ENCODE data around the gene RAMACL. TPM values are rescaled to one million over a fixed set of nuclear protein-coding genes. Genes with fewer than 3 reads are reported as not detected.

The RAMACL gene
- total RNA-seq, 1 donor from 2014 or later: 0.75 TPM

DNA sequence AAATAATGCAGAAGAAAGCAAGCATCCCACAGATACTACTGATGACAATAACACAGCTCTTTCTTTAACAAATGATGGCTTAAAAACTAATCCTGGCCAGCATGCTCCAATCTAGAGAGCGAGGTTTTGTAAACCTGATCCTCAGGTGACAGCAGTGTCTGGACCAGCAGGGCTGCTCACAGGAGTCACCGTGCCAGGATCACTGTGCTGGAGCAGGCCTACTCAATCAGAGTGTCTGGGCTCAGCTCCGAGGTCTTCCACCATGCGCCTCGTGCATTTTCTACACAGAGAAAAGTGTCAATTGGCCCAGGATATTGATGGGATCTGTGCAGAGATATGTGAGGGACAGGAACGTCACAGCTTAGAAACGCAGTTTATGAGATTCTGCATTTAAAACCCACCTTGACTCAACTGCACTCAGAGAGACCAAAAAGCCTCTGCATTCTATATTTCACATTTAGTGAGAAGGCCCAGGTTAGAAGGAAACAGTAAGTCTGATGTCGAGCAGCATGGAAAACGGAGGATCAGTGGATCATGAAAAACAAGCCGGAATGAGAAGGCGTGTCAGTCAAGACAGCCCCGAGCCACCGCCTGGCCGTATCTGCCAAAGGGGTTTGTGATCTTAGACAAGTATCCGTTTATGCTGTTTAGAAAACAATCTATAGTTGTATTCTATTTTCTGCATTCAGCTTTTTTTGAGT is 7.8 kb downstream of the RAMACL start:
- DNase-seq (ENCODE audit: low read depth): no peak

DNA sequence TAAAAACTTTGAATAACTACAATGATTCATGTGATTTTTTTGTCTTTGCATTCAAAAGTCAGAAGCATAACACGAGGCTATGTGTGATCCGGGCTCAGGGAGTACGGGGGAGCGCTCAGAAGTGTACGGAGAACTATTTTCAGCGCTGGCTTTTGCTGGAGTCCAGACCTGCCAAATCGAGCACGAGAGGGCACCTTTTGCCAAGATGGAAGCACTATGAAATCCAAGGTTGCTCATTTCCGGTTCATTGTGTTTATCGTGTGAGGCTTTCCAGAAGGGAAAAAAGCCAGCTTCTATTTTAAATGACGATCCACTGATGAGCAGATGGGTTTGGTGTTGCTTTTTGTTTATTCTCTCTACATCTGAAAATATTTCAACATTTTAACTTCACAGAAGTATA is 11.3 kb downstream of the RAMACL start:
- no peak for DNase-seq (ENCODE audit: low read depth)

DNA sequence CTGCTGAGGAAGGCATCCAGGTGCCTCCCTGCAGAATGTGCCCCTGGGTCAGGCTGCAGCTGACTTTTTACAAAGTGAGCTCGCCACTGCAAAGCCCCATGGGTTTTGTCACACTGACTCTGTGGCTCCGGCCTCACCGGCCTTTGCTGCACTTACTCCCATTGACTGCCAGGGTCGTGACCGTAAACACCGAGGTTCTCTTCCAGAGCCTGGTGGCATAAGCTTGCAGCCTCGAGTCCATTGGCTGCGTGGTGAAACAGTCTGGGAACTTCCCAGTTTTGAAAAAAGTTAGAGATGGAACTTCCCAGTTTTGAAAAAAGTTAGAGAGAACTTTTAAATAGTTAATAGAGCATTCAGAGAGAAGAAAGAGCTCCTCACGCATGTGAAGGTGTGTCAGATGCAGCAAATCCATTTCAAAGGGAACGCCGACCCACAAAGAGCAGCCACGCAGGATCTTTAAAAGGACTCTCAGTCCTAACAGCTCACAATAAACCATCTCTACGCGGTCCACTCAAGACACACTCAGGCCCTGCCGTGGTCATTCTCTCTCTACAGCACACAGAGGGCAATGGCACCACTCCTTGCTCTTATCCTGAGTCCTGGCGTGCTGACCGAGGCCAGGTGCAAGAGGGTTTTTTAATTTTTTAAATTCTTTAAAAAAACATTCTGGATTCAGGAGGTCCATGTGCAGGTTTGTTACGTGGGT is 12.8 kb downstream of the RAMACL start:
- DNase-seq (ENCODE audit: low read depth): no peak

DNA sequence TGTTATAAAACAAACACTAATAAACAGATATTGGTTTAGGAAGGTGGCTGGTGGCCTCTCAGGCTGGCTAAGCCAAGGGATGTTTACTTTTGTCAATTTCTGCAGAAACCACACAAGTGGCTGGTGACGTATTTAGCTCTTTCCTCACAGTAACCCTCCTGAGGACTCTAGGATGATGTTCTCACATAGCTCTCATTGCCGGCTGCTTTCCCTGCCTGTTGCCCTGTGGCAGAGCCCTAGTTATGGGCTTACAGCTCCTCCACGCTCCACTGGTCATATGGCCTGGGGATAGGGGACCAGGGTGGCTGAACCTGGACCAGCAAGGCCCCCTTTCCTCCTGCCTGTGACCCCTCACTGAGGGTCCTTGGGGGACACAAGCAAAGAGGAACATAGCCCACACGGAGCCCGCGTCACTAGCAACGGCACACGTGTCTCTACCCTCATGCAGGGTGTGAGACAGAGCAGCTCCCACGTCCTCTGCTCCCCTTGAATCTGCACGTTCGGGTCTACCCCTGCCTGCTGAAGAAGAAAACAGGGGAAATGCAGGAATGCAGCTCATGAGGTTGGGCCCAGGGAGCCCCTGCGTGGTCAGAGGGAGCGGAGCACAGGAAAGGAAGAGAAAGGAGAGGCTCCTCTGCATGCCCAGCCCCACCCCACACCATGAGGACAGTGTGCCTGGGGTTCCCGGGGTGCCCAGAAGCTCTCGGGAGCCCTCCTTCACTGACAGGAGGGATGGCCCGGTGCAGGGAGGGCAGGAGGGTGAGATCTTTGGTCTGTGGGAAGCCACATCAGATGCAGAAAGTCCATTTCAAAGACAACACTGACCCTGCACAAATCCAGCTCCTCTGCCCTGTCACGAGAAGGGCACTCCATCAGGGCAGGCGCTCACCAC is 13.9 kb downstream of the RAMACL start:
- DNase-seq (ENCODE audit: low read depth): peak; percentile 49

DNA sequence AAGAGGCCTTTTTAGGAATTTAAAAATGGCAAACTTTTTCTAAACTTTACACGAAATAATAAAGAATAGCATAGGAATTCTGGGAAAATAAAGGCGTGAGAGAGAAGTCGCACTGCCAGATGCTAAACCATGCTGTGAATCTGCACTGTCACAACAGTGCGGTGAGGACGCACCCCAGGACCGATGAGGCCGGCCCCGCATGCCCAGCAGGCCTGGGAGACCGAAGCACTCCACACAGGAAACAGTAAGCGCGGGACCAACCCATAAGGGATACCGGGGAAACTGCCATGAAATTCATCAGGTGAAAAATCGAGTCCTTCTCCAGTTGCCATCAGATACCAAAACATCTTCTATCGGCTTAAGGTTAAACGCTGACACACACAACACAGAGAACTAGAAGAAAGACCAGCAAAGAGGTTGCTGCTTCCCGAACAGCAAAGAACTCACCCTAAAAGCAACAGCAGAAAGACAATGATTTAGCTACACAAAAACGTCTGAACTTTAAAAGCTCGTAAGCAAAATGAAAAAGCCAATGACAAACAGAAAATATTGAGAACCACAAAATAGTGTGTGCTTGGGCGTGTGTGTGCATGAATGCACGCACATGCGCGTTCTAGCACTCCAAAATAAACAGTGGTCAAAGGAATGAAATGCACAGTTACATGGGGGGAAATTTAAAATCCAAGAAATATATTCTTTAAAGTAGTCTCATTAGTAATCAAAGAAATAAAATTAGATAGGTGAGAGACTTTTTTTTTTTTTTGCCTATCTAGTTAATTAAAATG is 15.4 kb downstream of the RAMACL start:
- no peak for DNase-seq (ENCODE audit: low read depth)

DNA sequence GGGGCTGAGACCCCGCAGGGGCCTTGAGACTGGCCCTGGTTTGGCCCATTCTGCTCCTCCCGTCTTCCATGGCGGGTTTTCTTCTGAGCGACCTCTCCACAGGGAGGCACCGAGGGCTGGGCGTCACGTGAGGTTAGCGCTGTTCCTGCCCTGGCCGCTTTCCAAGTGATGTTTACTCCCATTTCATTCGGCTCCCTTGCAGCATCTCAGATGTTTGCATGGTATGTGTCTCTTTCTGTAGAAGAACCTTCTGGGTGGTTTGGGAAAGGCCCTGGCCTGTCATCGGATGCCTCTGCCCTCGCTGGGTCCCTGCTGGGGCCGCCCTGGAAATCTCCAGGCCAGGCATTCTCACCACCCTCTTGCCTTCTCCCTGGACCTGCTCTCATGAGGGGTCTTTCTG is 17.3 kb downstream of the RAMACL start:
- DNase-seq (ENCODE audit: low read depth): no peak

DNA sequence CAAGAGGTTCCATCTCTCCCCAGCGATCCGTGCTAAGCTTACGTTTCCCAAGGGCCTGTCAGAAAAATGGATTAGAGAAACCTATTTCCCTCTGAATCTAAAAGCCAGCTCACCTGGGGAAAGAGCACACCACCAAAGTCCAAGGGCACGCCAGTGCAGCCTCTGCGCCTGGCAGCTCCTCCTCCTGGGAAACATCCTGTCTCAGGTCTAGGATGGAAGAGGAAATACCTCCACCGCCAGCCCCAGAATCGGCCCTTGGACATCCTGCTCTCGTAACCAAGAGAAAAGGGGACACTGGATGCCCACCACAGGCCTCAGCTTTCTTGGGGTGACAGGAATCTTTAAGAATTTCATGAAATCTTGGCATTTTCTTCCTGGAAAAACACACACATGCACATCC is 18.7 kb downstream of the RAMACL start:
- no peak for DNase-seq (ENCODE audit: low read depth)

DNA sequence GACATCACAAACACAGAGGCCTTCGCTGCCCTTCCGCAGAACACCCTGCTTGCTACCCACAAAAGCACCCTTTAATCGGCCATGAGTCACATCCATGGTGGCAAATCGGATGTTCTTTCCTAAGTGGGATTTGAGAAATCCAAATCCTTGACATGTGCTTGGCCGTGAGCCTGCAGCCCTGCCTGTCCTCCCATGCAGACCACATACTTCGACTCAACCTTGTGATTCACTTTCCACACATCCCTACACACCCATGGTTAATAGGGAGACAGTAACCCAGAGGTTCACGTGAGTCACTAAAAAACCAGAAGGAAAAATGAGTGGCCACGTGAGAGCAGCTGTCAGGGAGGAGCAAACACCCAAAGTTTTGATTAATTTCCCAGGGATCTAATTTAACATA is 19.4 kb downstream of the RAMACL start:
- DNase-seq (ENCODE audit: low read depth): peak; percentile 94

DNA sequence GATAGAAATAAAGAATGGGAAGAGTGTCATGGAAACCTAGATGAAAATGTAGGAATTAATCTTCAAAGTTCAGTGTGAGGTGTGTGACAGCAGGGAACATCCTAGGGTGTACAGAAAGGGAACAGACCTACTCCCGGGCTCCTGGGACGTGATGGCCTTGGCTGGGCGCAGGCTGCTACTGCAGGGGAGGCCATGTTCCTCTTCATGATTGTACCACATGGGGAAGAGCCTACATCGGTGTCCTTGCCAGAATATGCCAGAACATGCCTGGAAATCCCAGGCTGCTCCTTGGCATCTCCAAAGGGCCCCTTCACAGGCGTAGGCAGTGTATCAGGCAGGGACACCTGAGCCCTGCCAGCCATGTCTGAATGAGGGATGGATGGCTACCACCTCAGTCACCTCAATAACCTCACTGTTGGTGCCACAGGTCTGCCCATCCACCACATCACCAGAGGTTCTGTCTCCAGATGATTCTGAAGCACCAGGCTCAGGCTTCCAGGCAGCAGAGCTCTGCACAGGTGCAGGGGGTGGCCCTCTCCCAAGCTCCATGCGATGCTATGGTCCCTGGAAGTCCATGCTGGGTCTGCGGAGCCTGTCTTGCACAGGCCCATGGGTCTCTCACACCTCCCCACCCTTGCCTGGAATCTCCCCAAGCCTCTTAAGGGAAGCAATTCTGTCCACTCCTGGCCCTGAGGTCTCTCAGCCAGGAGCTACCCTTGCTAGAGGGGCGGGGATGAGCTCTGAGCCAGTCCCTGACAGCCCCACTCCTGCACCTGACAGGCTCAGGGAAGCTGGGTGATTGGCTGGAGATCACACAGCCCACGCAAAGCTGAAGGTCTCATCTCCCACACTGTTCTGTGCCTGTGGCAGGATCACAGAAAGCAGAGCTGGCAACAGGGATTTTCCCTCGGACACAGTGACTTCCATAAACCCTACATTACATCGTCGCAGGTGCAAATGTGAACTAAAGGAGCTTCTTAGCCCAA is 20.2 kb downstream of the RAMACL start:
- DNase-seq (ENCODE audit: low read depth): no peak

DNA sequence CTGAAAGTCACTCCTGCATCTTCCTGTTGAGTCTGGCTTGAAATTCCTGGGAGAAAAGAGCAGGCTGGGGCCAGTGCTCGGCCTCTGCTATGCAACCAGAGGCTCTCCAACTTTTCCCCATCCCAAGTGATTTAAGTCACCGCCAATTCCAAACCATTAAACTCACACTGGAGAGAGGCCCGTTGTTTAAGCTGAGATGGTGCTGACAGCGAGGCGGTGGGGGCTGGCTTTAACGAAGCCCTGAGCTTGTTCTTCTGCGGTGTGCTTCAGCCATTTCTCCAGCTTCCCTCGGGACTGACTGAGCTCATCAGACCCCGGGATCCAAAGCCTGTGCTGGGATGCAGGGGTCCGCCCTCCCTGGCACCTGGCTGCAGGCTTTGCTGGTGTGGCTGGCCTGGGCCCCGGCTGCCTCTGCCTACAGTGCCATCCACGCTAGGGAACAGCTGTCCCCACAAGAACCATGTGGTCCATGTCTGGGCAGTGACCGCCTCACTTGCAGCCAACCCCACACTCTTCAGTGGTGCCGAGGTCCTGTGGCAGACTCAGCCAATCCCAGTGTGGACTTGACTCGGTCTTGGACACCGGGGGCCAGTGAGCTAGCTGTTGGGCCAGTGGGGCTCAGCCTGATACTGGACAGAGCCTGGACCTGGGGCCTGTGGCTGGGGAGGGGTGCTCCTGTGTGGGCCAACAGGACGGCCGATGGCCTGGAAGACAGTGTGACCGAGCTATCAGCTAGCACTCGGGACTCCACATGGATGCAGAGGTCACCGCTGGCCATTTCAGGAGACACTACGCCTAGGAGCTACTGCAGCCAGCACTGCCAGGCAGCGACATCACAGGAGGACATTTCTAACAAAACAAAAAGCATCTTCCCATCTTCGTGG is 21.2 kb downstream of the RAMACL start:
- DNase-seq (ENCODE audit: low read depth): no peak

DNA sequence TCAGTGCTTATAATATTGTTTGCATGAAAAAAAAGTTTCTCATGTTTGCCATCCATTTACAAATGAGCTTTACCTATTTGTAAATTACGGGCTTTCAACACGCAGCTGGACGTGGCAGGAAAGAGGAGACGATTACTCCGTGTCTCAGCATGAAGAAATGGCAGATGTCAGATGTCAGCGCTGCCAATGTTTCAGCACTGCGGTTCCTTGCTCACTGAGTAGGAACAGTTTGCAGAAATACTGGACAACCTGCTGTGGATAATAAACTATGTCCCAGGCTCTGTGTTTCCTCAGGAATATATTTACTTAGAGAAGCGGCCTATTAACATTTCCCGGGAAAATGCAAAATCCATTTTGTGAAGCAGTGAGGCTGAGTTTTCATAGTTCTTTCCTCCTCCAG is 22.7 kb downstream of the RAMACL start:
- DNase-seq (ENCODE audit: low read depth): no peak

DNA sequence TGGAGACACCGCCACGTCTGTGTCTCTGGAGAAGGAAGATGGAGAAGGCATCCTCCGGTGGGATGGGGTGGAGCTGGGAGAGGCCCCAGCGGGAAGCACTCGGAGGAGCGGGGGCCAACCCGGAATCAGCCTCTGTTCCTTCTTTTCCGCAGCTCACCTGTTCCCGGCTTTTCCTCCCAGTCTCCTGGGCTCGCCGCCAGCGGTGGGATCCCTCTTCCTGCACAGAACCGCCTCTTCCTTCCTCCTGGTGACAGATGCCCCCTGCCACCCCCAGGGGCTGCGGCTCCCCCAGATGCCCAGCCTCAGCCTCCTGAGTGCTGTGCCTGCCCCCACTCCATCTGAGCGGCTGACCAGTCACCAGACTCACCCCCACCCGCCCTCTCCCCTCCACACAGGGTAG is 23.3 kb downstream of the RAMACL start:
- DNase-seq (ENCODE audit: low read depth): no peak

DNA sequence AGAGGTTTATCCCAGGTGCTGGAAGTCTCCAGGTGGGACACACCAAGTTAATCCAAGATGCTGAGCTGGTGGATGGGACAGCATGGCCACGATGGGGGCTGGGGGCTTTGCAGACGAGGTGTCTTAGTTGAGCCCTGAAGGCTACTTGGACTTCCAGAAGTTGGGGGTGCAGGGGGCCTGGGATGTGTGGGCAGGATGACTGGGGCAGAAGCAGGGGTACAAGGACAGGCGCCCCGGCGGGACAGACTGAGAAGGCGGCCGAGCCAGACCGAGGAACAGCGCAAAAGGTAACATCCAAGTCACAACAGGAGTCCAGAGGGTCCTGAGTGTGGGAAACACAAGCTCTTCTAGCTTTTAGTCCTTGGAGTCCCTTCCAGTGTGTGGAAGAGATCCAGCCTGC is 23.8 kb downstream of the RAMACL start:
- no peak for DNase-seq (ENCODE audit: low read depth)

DNA sequence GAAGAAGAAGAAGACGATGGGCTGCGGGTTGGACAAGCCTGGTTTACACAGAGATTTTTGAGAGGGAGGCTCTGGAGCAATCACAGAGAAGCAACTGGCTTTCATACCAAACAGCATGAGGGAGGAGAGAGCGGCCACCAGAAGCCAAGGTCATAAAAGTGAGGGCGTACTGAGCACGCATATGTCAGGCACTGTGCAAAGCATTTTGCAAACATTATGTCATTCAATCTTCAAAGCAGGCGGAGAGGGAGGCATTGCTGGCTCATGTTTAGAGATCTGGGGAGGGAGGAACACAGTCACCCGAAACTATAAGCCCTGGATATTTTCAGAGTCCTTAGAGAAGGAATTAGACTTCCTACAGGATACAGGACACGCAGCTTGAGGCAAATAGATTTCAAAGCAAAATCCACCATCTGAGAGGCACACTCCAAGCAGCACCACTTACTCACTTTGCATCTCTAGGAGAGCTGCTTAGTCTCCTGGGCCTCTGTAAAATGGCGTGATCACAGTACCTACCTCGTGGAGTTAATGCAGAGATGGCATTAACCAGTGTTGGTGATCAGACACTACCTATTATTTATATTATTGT is 24.6 kb downstream of the RAMACL start:
- no peak for DNase-seq (ENCODE audit: low read depth)

DNA sequence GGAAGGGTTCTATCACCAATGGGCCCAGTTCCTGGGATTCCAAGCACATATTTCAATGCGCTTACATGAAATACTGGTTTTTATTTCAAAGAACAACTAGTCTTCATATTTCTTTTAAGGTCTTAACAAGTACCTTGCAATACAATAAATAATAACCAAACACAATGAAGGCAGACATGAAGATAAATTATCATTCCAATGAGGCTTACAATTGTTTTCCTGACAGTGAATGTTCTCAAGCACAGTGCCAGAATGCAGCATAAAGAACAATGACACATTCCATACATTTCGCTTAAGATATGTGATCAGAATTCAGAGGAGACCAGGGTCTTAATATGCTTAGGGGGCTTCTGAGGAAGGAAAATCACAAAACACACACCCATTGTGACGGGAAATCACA is 26.3 kb downstream of the RAMACL start:
- no peak for DNase-seq (ENCODE audit: low read depth)

DNA sequence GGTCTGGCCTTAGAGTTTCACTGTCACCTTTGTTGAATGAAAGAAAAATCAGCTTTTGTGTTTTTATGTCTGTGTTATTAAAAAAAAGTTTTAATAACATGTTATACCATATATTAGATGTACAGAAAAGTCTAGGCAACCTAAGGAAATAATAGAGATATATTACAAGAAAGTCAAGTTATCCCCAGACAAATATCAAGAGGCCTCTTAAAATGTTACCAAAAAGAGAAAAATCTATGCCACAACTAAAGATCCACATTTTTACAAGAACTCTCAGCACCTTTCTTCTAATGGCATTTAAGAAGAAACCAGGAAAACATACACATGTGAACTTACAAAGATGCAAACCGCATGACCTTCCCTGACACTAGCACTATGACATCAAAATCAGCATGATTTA is 26.8 kb downstream of the RAMACL start:
- no peak for DNase-seq (ENCODE audit: low read depth)

DNA sequence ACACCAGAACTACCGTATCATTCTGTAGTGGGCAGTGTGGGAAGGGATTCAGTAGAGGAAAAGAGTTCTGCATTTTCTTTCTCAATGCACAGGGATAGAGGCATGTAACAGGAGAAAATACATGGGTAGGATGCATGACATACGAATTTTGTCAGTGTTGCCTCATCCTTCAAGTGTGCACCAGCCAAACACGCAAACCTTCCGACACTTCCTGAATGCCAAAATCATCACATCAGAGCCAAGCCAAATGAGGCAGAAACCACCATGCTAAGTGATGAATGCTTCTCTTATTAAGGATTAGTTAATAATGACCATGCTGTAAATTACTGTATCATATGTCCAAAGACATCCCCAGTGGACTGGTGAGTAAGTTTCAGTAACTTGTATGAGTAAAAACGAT is 27.3 kb downstream of the RAMACL start:
- peak; percentile 11 for DNase-seq (ENCODE audit: low read depth)

DNA sequence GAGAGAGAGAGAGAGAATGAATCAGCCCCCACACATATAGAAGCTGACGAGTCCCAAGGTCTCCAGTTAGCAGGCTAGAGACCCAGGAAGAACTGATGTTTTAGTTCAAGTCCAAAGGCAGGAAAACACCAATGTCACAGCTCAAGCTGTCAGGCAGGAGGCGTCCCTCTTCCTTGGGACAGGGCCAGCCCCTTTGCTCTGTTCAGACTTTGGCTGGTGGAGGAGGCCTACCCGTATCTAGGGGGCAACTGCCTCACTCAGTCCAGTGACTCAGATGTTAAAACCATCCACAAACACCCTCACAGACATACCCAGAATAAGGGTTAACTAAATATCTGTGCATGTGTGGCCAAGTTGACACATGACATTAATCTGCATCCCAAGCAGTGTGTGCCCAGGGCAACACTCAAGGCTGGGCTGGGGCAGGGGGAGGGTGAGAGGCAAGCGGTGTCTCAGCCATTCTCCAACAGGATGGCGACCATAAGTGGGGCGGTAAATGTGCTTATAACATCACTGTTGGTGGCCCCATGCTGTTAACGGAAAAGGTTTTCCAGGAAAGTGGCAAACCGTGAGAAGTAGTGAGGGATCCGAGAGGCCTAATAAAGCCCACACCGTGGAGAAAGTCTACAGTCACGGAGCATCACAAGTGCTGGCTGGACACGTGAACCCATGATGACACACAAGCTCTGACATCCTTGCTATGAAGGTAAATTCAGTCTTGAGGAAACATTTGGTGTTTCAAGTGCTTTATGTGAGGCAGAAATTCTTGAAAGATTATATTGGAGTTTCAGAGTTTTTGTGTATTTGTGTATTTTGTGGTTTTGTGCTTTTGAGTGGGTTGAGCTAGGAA is 28.1 kb downstream of the RAMACL start:
- DNase-seq (ENCODE audit: low read depth): no peak
